ENCODE data around the gene DBF4B.
"Not testable (repeated sequence)": the region's sequence is repeated elsewhere in the genome, so short reads cannot be mapped to it uniquely, and the experiment has no call there.

Gene DBF4B

GRCh38 chr17:44749980-44750318, 41.5 kb downstream of the DBF4B start:
- H3K9me3 Mint-ChIP-seq, result no peaks in the 10 kb centered on the region
- peaks cover 36% of the 10 kb centered on the region for H3K36me3 Mint-ChIP-seq (ENCODE audit: low read depth)
- no peak for DNase-seq
- H3K4me3 Mint-ChIP-seq, result peak overlapping the region; percentile 60
- peaks cover 25% of the 10 kb centered on the region for H3K4me1 Mint-ChIP-seq
- TF ChIP-seq, protein P1, sequence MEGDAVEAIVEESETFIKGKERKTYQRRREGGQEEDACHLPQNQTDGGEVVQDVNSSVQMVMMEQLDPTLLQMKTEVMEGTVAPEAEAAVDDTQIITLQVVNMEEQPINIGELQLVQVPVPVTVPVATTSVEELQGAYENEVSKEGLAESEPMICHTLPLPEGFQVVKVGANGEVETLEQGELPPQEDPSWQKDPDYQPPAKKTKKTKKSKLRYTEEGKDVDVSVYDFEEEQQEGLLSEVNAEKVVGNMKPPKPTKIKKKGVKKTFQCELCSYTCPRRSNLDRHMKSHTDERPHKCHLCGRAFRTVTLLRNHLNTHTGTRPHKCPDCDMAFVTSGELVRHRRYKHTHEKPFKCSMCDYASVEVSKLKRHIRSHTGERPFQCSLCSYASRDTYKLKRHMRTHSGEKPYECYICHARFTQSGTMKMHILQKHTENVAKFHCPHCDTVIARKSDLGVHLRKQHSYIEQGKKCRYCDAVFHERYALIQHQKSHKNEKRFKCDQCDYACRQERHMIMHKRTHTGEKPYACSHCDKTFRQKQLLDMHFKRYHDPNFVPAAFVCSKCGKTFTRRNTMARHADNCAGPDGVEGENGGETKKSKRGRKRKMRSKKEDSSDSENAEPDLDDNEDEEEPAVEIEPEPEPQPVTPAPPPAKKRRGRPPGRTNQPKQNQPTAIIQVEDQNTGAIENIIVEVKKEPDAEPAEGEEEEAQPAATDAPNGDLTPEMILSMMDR (IDR thresholded peaks at IDR 0.05), result no peak
- H3K27ac Mint-ChIP-seq, result peak overlapping the region; percentile 27
- peaks cover 6% of the 10 kb centered on the region for H3K27me3 Mint-ChIP-seq (ENCODE audit: low read depth, poor library complexity)

GRCh38 chr17:44751331-44751730, 42.9 kb downstream of the DBF4B start:
- peaks cover 11% of the 10 kb centered on the region for H3K27me3 Mint-ChIP-seq (ENCODE audit: low read depth, poor library complexity)
- TF ChIP-seq, protein P1 (IDR thresholded peaks at IDR 0.05), result no peak
- H3K9me3 Mint-ChIP-seq, result no peaks in the 10 kb centered on the region
- no peak for DNase-seq
- H3K4me3 Mint-ChIP-seq, result no peak overlapping the region
- H3K4me1 Mint-ChIP-seq, result peaks cover 25% of the 10 kb centered on the region
- peak overlapping the region; percentile 68 for H3K27ac Mint-ChIP-seq
- peaks cover 30% of the 10 kb centered on the region for H3K36me3 Mint-ChIP-seq (ENCODE audit: low read depth)

GRCh38 chr17:44751806-44752205, 43.3 kb downstream of the DBF4B start:
- H3K27me3 Mint-ChIP-seq (ENCODE audit: low read depth, poor library complexity), result peaks cover 15% of the 10 kb centered on the region
- peaks cover 25% of the 10 kb centered on the region for H3K4me1 Mint-ChIP-seq
- TF ChIP-seq, protein P1 (IDR thresholded peaks at IDR 0.05), result no peak
- H3K36me3 Mint-ChIP-seq (ENCODE audit: low read depth), result peaks cover 28% of the 10 kb centered on the region
- no peak overlapping the region for H3K4me3 Mint-ChIP-seq
- H3K27ac Mint-ChIP-seq, result peak overlapping the region; percentile 62
- H3K9me3 Mint-ChIP-seq, result no peaks in the 10 kb centered on the region
- no peak for DNase-seq

DNA sequence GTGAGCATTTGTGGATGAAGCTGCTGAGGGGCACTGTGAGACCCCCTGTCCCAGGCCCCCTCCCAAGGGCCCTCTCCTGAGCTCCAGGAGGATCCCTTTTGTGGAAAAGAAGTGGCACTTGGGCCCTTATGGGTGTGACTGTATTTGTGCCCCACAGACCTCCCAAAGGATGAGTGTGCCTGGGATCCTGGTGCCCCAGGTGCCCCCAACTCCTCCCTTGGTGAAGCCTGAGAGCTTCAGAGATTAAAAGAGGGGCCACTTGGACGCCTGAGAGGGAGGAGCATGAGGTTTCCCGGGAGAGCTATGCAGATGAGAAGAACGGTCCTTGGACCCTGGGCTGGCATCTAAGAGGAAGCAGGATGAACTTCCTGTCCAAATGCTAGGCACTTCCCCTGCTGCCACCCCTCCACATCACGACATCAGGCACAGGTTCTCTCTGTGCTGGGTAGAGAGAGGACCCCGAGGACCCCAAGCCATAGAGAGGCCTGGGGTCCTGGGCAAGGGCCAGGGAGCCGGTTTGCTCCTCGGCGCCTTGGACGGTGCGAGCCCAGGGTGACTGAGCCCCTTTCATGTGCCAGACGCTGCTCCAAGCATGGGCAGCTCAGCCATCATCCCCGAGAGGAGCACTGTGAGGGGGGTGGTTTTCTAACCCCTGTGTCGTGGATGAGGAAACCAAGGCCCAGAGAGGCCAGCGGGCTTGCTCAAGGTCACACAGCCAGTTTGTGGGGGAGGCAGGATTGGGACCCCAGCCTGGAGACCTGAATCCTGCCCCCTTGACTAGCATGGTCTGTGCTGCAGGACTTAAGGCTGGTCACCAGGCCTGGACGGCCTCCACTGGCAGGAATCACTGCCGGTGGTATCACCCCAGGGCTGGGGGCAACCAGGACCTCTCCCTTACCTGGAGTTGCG, 44.7 kb downstream of the DBF4B start:
- Mint-ChIP-seq H3K9me3 (no peaks in the 10 kb centered on the region), H3K27me3 (ENCODE audit: low read depth, poor library complexity) (peaks cover 29% of the 10 kb centered on the region), H3K27ac (no peak overlapping the region), H3K4me3 (no peak overlapping the region), H3K4me1 (peaks cover 25% of the 10 kb centered on the region), H3K36me3 (ENCODE audit: low read depth) (peaks cover 15% of the 10 kb centered on the region)
- TF ChIP-seq, protein P1 (IDR thresholded peaks at IDR 0.05), result no peak
- DNase-seq, result no peak

DNA sequence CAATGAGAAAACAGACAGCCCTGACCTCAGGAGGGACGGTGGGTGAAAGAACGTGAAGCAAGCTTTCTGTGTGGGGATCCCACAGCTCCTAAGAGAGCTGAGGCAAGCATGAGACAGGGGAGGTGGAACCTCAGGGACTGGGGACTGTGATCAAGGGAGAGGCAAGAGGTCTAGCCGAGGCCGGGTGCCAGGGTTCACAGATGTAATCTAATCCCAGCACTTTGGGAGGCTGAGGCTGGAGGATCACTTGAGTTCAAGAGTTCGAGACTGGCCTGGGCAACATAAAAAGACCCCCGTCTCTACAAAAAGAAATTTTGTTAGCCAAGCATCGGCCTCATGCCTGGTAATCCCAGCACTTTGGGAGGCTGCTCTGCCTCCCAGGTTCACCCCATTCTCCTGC, 45.8 kb downstream of the DBF4B start:
- H3K27me3 Mint-ChIP-seq (ENCODE audit: low read depth, poor library complexity), result peaks cover 31% of the 10 kb centered on the region
- no peak overlapping the region for H3K27ac Mint-ChIP-seq
- H3K4me3 Mint-ChIP-seq, result no peak overlapping the region
- no peaks in the 10 kb centered on the region for H3K9me3 Mint-ChIP-seq
- DNase-seq, result no peak
- H3K36me3 Mint-ChIP-seq (ENCODE audit: low read depth), result peaks cover 15% of the 10 kb centered on the region
- TF ChIP-seq, protein P1 (IDR thresholded peaks at IDR 0.05), result no peak
- H3K4me1 Mint-ChIP-seq, result peaks cover 17% of the 10 kb centered on the region

GRCh38 chr17:44755180-44755579, 46.7 kb downstream of the DBF4B start:
- H3K4me3 Mint-ChIP-seq, H3K27ac Mint-ChIP-seq, H3K4me1 Mint-ChIP-seq, DNase-seq, H3K9me3 Mint-ChIP-seq: not testable (repeated sequence)
- H3K27me3 Mint-ChIP-seq (ENCODE audit: low read depth, poor library complexity), result peaks cover 33% of the 10 kb centered on the region
- H3K36me3 Mint-ChIP-seq (ENCODE audit: low read depth), result peaks cover 12% of the 10 kb centered on the region

All from nephron progenitor cell (in vitro differentiated cells).